GM19193 (cell line): ENCODE measurements around the gene NPY2R.

Source experiments
- POLR2A ChIP-seq: IDR thresholded peaks from 4 replicates; pipeline ENCODE4 v1.6.1; 2011; ENCODE audit not compliant: insufficient read depth, insufficient read length; ENCODE audit errors: extremely low read depth

Gene NPY2R

GRCh38 chr4:155232432-155232831 is 24.0 kb downstream of the NPY2R start:
- no peak for TF ChIP-seq POLR2A

- TF ChIP-seq POLR2A: no peak
These were observed 25.8 kb downstream of the NPY2R start for GRCh38 chr4:155234206-155234605.

DNA sequence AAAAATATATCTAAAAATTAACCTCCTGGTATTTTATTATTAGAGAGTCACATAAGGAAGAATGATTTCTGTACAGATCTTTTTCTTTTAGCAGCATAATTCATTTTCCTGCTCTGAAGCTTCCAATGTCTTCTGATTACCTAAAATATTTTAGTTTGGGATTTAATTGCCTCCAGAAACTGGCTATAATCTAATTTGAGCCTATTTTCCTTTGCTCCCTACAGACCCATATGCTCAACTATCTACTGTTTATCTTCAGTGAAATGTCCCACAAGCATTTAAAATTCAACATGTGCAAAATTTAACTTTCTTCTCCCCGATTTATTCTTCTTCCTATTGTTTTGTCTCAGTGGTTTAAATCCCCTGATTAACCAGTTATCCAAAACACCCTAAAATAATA is 29.1 kb downstream of the NPY2R start:
- no peak for TF ChIP-seq POLR2A

- no peak for TF ChIP-seq POLR2A
These were observed 32.8 kb downstream of the NPY2R start for GRCh38 chr4:155241225-155241624.

- TF ChIP-seq POLR2A: no peak
These were observed 33.2 kb downstream of the NPY2R start for GRCh38 chr4:155241664-155242063.

DNA sequence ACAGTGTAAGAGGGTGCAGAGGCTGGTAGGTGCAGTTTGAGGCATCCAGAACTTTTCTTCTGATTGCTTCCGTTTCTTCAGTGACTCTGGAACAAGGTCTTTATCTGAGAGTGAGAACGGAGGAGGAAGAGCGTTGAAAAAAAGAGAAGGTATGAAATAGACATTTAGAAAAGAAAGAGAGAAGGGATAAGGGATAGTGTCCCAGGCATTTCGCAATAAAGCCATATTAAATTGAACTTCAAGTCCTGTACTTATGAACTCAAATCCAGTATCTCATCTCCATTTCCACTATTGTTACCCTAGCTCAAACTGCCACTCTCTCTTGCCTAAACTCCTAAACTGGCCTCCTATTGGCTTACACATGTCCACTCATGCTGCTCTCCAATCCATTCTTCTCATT is 36.7 kb downstream of the NPY2R start:
- TF ChIP-seq POLR2A: no peak

- TF ChIP-seq POLR2A: no peak
These were observed 39.8 kb downstream of the NPY2R start for GRCh38 chr4:155248002-155248896.

GRCh38 chr4:155249016-155249566 is 40.7 kb downstream of the NPY2R start:
- no peak for TF ChIP-seq POLR2A

- TF ChIP-seq POLR2A: no peak
These were observed 43.9 kb downstream of the NPY2R start for GRCh38 chr4:155252327-155252726.

DNA sequence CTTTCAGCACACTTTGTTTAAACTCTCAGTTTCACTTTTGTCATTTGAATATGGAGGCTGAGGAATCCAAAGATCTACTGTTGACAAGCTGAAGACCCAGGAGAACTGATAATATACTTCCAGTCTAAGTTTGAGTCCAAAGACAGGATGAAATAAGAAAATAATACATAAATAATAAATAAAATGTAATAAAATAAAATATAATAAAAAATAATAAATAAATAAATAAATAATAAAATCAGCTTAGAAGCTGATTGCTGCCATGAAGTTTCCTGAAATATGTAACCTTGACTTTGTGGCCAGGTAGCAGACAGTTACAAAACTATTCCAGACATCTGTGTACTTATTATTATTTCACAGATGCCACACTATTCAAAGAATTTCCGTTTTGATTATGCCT is 55.0 kb downstream of the NPY2R start:
- TF ChIP-seq POLR2A: no peak

DNA sequence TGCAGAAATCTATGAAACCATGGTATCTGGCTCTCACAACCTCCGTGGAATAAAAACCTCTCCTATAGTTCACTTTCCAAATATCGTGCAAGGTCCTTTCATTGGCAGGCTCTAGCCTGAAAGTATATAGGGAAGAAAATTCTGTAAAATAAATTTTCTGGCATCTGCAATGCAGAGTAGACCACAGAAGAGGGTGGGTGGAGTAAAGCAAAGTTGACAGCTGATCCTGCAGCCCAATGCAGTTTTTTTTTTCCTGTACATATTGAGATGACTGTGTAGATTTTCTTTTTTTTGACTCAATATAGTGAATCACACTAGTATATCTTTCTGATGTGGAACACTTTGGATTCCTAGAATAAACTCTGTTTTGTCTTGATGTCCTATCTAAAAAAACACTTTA is 56.7 kb downstream of the NPY2R start:
- TF ChIP-seq POLR2A: no peak
